ENCODE data around the gene PTPN22. TPM values are rescaled to one million over a fixed set of nuclear protein-coding genes. Genes with fewer than 3 reads are reported as not detected.
A peak's percentile ranks its signal among the peaks of the same experiment; 100 is the strongest.

Gene PTPN22
- total RNA-seq, 1 experiment from 2014 or later, result 0.89 TPM

DNA sequence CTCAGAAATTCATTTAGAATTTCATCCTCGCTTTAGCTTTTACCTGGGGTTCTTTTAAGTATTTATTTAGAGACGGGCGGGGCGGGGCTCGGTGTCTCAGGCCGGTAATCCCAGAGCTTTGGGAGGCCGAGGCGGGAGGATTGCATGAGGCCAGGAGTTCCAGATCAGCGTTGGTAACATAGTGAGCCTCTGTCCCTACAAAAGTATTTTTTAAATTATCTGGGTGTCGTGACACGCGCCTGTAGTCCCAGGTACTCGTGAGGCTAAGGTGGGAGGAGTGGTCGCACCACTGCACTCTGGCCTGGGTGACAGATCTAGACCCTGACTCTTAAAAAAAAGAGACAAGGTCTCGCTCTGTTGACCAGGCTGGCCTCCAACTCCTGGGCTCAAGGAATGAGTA lies 58.3 kb downstream of the PTPN22 start:
- Mint-ChIP-seq H3K36me3 (ENCODE audit: insufficient read depth, unreplicated experiment) (peaks cover 12% of the 10 kb centered on the region), H3K4me3 (ENCODE audit: unreplicated experiment) (peak overlapping the region; percentile 94), H3K27me3 (ENCODE audit: insufficient read depth, unreplicated experiment) (no peaks in the 10 kb centered on the region), H3K9me3 (ENCODE audit: unreplicated experiment) (no peaks in the 10 kb centered on the region), H3K4me1 (ENCODE audit: insufficient read depth, unreplicated experiment) (peaks cover 22% of the 10 kb centered on the region), H3K27ac (ENCODE audit: low read depth, unreplicated experiment) (no peak overlapping the region)
- ChIA-PET POLR2A (interaction anchor here (0.5 to 2.8 kb wide), 6 partner anchors 10 to 357 kb away, joined by 3 to 48 read pairs (median 4); partner anchors contain the start of genes AP4B1 and DCLRE1B), CTCF (interaction anchor here (0.7 to 0.8 kb wide), 2 partner anchors 10 to 91 kb away, joined by 3 to 4 read pairs; partner anchors contain the start of gene AP4B1)
- intact Hi-C loops (cut with micrococcal nuclease), result loop anchor here (2.0 kb wide), 1 partner anchor 54 kb away; the partner anchor contains the start of gene PHTF1
- DNase-seq (ENCODE audit: unreplicated experiment), result no peak
- TF ChIP-seq, protein P1, sequence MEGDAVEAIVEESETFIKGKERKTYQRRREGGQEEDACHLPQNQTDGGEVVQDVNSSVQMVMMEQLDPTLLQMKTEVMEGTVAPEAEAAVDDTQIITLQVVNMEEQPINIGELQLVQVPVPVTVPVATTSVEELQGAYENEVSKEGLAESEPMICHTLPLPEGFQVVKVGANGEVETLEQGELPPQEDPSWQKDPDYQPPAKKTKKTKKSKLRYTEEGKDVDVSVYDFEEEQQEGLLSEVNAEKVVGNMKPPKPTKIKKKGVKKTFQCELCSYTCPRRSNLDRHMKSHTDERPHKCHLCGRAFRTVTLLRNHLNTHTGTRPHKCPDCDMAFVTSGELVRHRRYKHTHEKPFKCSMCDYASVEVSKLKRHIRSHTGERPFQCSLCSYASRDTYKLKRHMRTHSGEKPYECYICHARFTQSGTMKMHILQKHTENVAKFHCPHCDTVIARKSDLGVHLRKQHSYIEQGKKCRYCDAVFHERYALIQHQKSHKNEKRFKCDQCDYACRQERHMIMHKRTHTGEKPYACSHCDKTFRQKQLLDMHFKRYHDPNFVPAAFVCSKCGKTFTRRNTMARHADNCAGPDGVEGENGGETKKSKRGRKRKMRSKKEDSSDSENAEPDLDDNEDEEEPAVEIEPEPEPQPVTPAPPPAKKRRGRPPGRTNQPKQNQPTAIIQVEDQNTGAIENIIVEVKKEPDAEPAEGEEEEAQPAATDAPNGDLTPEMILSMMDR (IDR thresholded peaks at IDR 0.05; ENCODE audit: unreplicated experiment), result no peak
- BruUV-seq (replicated peaks), result no TSS peak

GRCh38 chr1:113812661-113813135 lies 58.8 kb downstream of the PTPN22 start:
- intact Hi-C loops (cut with micrococcal nuclease), result loop anchor here (1.0 to 2.0 kb wide), 2 partner anchors 54 to 93 kb away; partner anchors contain the start of genes DCLRE1B and PHTF1
- Mint-ChIP-seq H3K9me3 (ENCODE audit: unreplicated experiment) (no peaks in the 10 kb centered on the region), H3K4me3 (ENCODE audit: unreplicated experiment) (peak overlapping the region; percentile 94), H3K36me3 (ENCODE audit: insufficient read depth, unreplicated experiment) (peaks cover 12% of the 10 kb centered on the region), H3K27ac (ENCODE audit: low read depth, unreplicated experiment) (peak overlapping the region; percentile 88), H3K4me1 (ENCODE audit: insufficient read depth, unreplicated experiment) (peaks cover 22% of the 10 kb centered on the region), H3K27me3 (ENCODE audit: insufficient read depth, unreplicated experiment) (no peaks in the 10 kb centered on the region)
- TF ChIP-seq, protein P1 (IDR thresholded peaks at IDR 0.05; ENCODE audit: unreplicated experiment), result no peak
- BruUV-seq (replicated peaks), result TSS peak; percentile 97
- ChIA-PET CTCF (interaction anchor here (0.7 to 0.8 kb wide), 3 partner anchors 11 to 93 kb away, joined by 3 to 4 read pairs (median 3); partner anchors contain the start of gene AP4B1), POLR2A (interaction anchor here (0.5 to 2.8 kb wide), 25 partner anchors 9 to 969 kb away, joined by 3 to 49 read pairs (median 4); partner anchors contain the start of genes AP4B1, DCLRE1B, DENND2C and HIPK1)
- no peak for DNase-seq (ENCODE audit: unreplicated experiment)

- H3K27ac Mint-ChIP-seq (ENCODE audit: low read depth, unreplicated experiment), result peak within 1 kb of the TSS; percentile 88
- TF ChIP-seq, protein P1 (IDR thresholded peaks at IDR 0.05; ENCODE audit: unreplicated experiment), result no peak
- intact Hi-C loops (cut with micrococcal nuclease), result loop anchor here (1.0 to 2.0 kb wide), 2 partner anchors 53 to 93 kb away; partner anchors contain the start of genes DCLRE1B and PHTF1
- ChIA-PET CTCF (interaction anchor here (0.7 to 1.6 kb wide), 4 partner anchors 21 to 673 kb away, joined by 3 to 4 read pairs (median 4); no protein-coding TSS in a partner anchor), POLR2A (interaction anchor here (0.5 to 2.8 kb wide), 33 partner anchors 8 to 970 kb away, joined by 3 to 49 read pairs (median 4); partner anchors contain the start of genes AP4B1, DCLRE1B, DENND2C and HIPK1)
- TSS peak; percentile 27 for BruUV-seq (replicated peaks)
- no peaks in the 10 kb centered on the region for H3K27me3 Mint-ChIP-seq (ENCODE audit: insufficient read depth, unreplicated experiment)
- peaks cover 16% of the 10 kb centered on the region for H3K36me3 Mint-ChIP-seq (ENCODE audit: insufficient read depth, unreplicated experiment)
- peaks cover 22% of the 10 kb centered on the region for H3K4me1 Mint-ChIP-seq (ENCODE audit: insufficient read depth, unreplicated experiment)
- H3K9me3 Mint-ChIP-seq (ENCODE audit: unreplicated experiment), result no peaks in the 10 kb centered on the region
- DNase-seq (ENCODE audit: unreplicated experiment), result peak; percentile 99
- H3K4me3 Mint-ChIP-seq (ENCODE audit: unreplicated experiment), result peak within 1 kb of the TSS; percentile 94
Observed at GRCh38 chr1:113811888-113812660, 59.4 kb downstream of the PTPN22 start, which contains the start of gene RSBN1. Gene RSBN1 (minus strand): TSS chr1:113812476. CDS start chr1:113812412, 64 bp downstream.
